ENCODE results near the gene PHPT1.

GRCh38 chr9:136831002-136831719 lies 18.0 kb upstream of the PHPT1 start:
- TF ChIP-seq POLR2A (IDR thresholded peaks at IDR 0.05) (no peak), CTCF (IDR thresholded peaks at IDR 0.05) (no peak)
